SK-N-SH treated with all-trans-retinoic acid at 6 μM for 48 hours (cell line): ENCODE results near the gene SGPL1.

ENCODE experiments used
- ARNTL ChIP-seq: fragments of 450-650 bp; formaldehyde crosslinking; IDR thresholded peaks from 2 replicates; pipeline ENCODE4 v1.5.0; 2020; ENCODE audit warnings: low read depth, mild to moderate bottlenecking, moderate library complexity, borderline replicate concordance
- CREB5 ChIP-seq: fragments of 250-450 bp; sonication (Bioruptor Pico); IDR thresholded peaks from 2 replicates; pipeline ENCODE4 v1.5.1; 2020; ENCODE audit warnings: low read depth, mild to moderate bottlenecking, moderate library complexity
- CSDC2 ChIP-seq: fragments of 250-450 bp; sonication (Bioruptor Pico); IDR thresholded peaks from 2 replicates; pipeline ENCODE4 v1.5.0; 2020; ENCODE audit warnings: mild to moderate bottlenecking, moderate library complexity
- ESRRG ChIP-seq: fragments of 250-450 bp; sonication (Bioruptor Pico); IDR thresholded peaks from 2 replicates; pipeline ENCODE4 v1.6.1; 2021; ENCODE audit warnings: mild to moderate bottlenecking
- OSR1 ChIP-seq: fragments of 250-450 bp; sonication (Bioruptor Pico); IDR thresholded peaks from 2 replicates; pipeline ENCODE4 v1.8.0; 2022; ENCODE audit warnings: moderate library complexity, mild to moderate bottlenecking, inconsistent platforms
- PATZ1 ChIP-seq: fragments of 250-450 bp; sonication (Bioruptor Pico); IDR thresholded peaks from 2 replicates; pipeline ENCODE4 v1.8.0; 2020; ENCODE audit warnings: mild to moderate bottlenecking, moderate library complexity, borderline replicate concordance
- PPARA ChIP-seq: fragments of 250-450 bp; sonication (Bioruptor Pico); IDR thresholded peaks from 2 replicates; pipeline ENCODE4 v1.5.0; 2020; ENCODE audit warnings: mild to moderate bottlenecking, borderline replicate concordance
- ZFP3 ChIP-seq: fragments of 250-450 bp; sonication (Bioruptor Pico); IDR thresholded peaks from 2 replicates; pipeline ENCODE4 v1.5.0; 2020; ENCODE audit warnings: mild to moderate bottlenecking, moderate library complexity
- ZFP30 ChIP-seq: fragments of 450-650 bp; formaldehyde crosslinking; IDR thresholded peaks from 2 replicates; pipeline ENCODE4 v1.5.0; 2022; ENCODE audit warnings: mild to moderate bottlenecking, moderate library complexity
- ZNF565 ChIP-seq: fragments of 450-650 bp; formaldehyde crosslinking; conservative IDR thresholded peaks from 2 replicates; pipeline ENCODE4 v1.5.0; 2020; ENCODE audit warnings: low read depth, mild to moderate bottlenecking, moderate library complexity
- ZNF8 ChIP-seq: fragments of 450-650 bp; formaldehyde crosslinking; IDR thresholded peaks from 2 replicates; pipeline ENCODE4 v1.5.0; 2020; ENCODE audit warnings: mild to moderate bottlenecking, moderate library complexity

- TF ChIP-seq ZFP3 (CRISPR knock-in tag): no peak
- no peak for TF ChIP-seq ESRRG (CRISPR knock-in tag)
- TF ChIP-seq ARNTL (CRISPR knock-in tag): no peak
- TF ChIP-seq CSDC2 (CRISPR knock-in tag): no peak
- no peak for TF ChIP-seq PATZ1 (CRISPR knock-in tag)
- TF ChIP-seq ZNF8 (CRISPR knock-in tag): no peak
- no peak for TF ChIP-seq CREB5
- no peak for TF ChIP-seq PPARA (CRISPR knock-in tag)
- no peak for TF ChIP-seq ZFP30
- no peak for TF ChIP-seq ZNF565 (CRISPR knock-in tag)
- no peak for TF ChIP-seq OSR1 (CRISPR knock-in tag)
Observed at GRCh38 chr10:70853038-70853437, 37.3 kb downstream of the SGPL1 start.
